ENCODE measurements around the gene PCDHA1.

PCDHA1 gene

GRCh38 chr5:140923601-140924000, 137.7 kb downstream of the PCDHA1 start:
- no peaks in the 10 kb centered on the region for H4K20me1 ChIP-seq (ENCODE audit: control insufficient read depth, insufficient read depth, low read depth, low read length)
- H3K4me2 ChIP-seq (ENCODE audit: low read length) = no peak overlapping the region
- H3K9me3 ChIP-seq (ENCODE audit: control insufficient read depth, insufficient read depth, low read length) = no peaks in the 10 kb centered on the region
- H3K79me2 ChIP-seq (ENCODE audit: control insufficient read depth, low read length) = no peaks in the 10 kb centered on the region
- no peaks in the 10 kb centered on the region for H3K36me3 ChIP-seq (ENCODE audit: control insufficient read depth, low read length)
- no peaks in the 10 kb centered on the region for H3K9me2 ChIP-seq (replicated peaks; ENCODE audit: control insufficient read depth, low read length)
- H3K4me1 ChIP-seq (ENCODE audit: control insufficient read depth, low read length) = no peaks in the 10 kb centered on the region
- no peak overlapping the region for H3K27ac ChIP-seq (ENCODE audit: low read depth, low read length)
- H3K4me3 ChIP-seq (ENCODE audit: low read length) = no peak overlapping the region
- TF ChIP-seq EZH2phosphoT487 (IDR thresholded peaks at IDR 0.05; ENCODE audit: borderline replicate concordance, low read length) (no peak), CTCF (IDR thresholded peaks at IDR 0.05; ENCODE audit: low read depth, low read length, poor library complexity, severe bottlenecking) (no peak)
- no peaks in the 10 kb centered on the region for H3K27me3 ChIP-seq (ENCODE audit: control insufficient read depth, low read length)
- H3F3A ChIP-seq (ENCODE audit: control insufficient read depth, insufficient read depth) = no peaks in the 10 kb centered on the region

GRCh38 chr5:140925806-140926442, 140.0 kb downstream of the PCDHA1 start, which contains the start of gene PCDHAC1:
PCDHAC1 (plus strand) TSS chr5:140926299; CDS start chr5:140926893, 594 bp downstream.
- H3K9me2 ChIP-seq (replicated peaks; ENCODE audit: control insufficient read depth, low read length) = no peaks in the 10 kb centered on the region
- H3K79me2 ChIP-seq (ENCODE audit: control insufficient read depth, low read length) = no peaks in the 10 kb centered on the region
- H3K4me1 ChIP-seq (ENCODE audit: control insufficient read depth, low read length) = no peaks in the 10 kb centered on the region
- H3K27me3 ChIP-seq (ENCODE audit: control insufficient read depth, low read length) = no peaks in the 10 kb centered on the region
- no peaks in the 10 kb centered on the region for H4K20me1 ChIP-seq (ENCODE audit: control insufficient read depth, insufficient read depth, low read depth, low read length)
- H3K36me3 ChIP-seq (ENCODE audit: control insufficient read depth, low read length) = no peaks in the 10 kb centered on the region
- no peaks in the 10 kb centered on the region for H3F3A ChIP-seq (ENCODE audit: control insufficient read depth, insufficient read depth)
- no peak within 1 kb of the TSS for H3K27ac ChIP-seq (ENCODE audit: low read depth, low read length)
- H3K4me2 ChIP-seq (ENCODE audit: low read length) = no peak within 1 kb of the TSS
- H3K9me3 ChIP-seq (ENCODE audit: control insufficient read depth, insufficient read depth, low read length) = no peaks in the 10 kb centered on the region
- TF ChIP-seq EZH2phosphoT487 (IDR thresholded peaks at IDR 0.05; ENCODE audit: borderline replicate concordance, low read length) (no peak), CTCF (IDR thresholded peaks at IDR 0.05; ENCODE audit: low read depth, low read length, poor library complexity, severe bottlenecking) (no peak)
- H3K4me3 ChIP-seq (ENCODE audit: low read length) = no peak within 1 kb of the TSS

GRCh38 chr5:140926443-140927227, 140.7 kb downstream of the PCDHA1 start:
- H4K20me1 ChIP-seq (ENCODE audit: control insufficient read depth, insufficient read depth, low read depth, low read length) = no peaks in the 10 kb centered on the region
- no peaks in the 10 kb centered on the region for H3K36me3 ChIP-seq (ENCODE audit: control insufficient read depth, low read length)
- no peak overlapping the region for H3K4me2 ChIP-seq (ENCODE audit: low read length)
- H3K27me3 ChIP-seq (ENCODE audit: control insufficient read depth, low read length) = no peaks in the 10 kb centered on the region
- H3K4me1 ChIP-seq (ENCODE audit: control insufficient read depth, low read length) = no peaks in the 10 kb centered on the region
- H3K9me2 ChIP-seq (replicated peaks; ENCODE audit: control insufficient read depth, low read length) = no peaks in the 10 kb centered on the region
- no peaks in the 10 kb centered on the region for H3F3A ChIP-seq (ENCODE audit: control insufficient read depth, insufficient read depth)
- no peaks in the 10 kb centered on the region for H3K9me3 ChIP-seq (ENCODE audit: control insufficient read depth, insufficient read depth, low read length)
- no peak overlapping the region for H3K27ac ChIP-seq (ENCODE audit: low read depth, low read length)
- TF ChIP-seq CTCF (IDR thresholded peaks at IDR 0.05; ENCODE audit: low read depth, low read length, poor library complexity, severe bottlenecking) (no peak), EZH2phosphoT487 (IDR thresholded peaks at IDR 0.05; ENCODE audit: borderline replicate concordance, low read length) (no peak)
- no peak overlapping the region for H3K4me3 ChIP-seq (ENCODE audit: low read length)
- H3K79me2 ChIP-seq (ENCODE audit: control insufficient read depth, low read length) = no peaks in the 10 kb centered on the region

Data from DOHH2 (cell line).